Activated CD4-positive, alpha-beta T cell treated with anti-CD3 and anti-CD28 coated beads, Interleukin-2, amount 50 U/mL, for 24 hours (primary cell): ENCODE measurements around the gene ZBED4.

ENCODE experiments used
- DNase-seq, 2 donors: peaks; one replicate each; pipeline ENCODE4 v3.0.0-alpha.2; 2020; ENCODE audit warnings: low read depth in 1 of 2, low spot score in 1 of 2

Gene ZBED4

DNA sequence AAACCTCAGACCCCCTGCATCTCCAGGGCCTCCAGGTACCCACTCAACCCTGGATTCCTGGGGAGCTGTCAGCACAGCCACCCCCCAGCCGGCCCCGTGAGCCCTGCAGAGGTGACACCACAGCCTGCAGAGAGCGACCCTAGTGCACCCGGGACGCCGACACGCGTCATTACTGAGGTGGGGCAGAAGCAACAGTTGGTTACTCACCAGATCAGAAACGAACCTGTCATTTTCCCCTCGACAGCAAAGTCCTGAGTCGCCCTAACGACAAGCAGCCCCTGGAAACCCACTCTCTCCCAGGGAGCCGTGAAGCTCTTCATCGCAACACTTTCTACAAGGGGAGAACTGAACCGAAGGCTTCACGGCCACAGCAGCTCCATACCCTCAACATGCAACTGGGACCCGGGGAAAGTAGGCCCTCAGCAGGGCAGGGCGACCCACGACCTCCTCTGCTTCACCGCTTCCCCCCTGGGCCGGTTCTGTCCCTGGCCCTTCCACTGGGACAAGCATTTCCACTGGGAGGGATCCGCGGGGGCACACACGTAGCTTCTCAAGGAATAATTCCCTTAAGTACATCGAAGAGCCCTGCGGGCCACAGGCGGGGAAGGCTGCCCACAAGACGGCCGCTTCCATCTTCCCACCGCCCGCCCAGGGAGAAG is 27.6 kb upstream of the ZBED4 start:
- peak; percentile 31 to 54 for DNase-seq

GRCh38 chr22:49826603-49827270 is 26.9 kb upstream of the ZBED4 start:
- DNase-seq = no peak

DNA sequence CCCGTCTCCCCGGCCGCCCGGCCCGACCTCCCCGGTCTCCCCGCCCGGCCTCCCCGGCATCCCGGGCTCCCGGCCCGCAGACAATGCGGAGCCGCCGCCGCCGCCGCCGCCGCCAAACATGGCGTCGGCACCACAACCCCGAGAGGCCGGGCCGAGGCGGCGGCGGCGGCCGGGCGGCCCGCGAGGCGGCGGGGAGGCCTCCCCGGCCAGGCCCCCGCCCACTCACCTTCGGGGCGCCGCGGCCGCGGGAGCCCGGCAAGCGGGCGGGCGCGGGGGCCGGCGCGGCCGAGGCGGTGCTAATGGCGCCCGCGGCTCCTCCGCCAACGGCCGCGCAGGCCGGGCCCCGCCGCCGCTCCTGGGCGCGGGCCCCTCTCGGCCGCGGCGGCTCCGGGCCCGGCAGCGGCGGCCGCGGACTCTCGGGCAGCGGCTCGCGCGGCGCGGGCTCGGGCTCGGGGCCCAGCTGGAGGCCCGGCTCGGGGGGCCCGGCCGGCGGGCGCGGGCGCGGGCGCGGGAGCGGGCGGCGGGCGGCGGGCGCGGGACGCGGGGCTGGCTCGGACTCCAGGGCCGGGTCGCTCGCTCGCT is 26.3 kb upstream of the ZBED4 start:
- no peak for DNase-seq

DNA sequence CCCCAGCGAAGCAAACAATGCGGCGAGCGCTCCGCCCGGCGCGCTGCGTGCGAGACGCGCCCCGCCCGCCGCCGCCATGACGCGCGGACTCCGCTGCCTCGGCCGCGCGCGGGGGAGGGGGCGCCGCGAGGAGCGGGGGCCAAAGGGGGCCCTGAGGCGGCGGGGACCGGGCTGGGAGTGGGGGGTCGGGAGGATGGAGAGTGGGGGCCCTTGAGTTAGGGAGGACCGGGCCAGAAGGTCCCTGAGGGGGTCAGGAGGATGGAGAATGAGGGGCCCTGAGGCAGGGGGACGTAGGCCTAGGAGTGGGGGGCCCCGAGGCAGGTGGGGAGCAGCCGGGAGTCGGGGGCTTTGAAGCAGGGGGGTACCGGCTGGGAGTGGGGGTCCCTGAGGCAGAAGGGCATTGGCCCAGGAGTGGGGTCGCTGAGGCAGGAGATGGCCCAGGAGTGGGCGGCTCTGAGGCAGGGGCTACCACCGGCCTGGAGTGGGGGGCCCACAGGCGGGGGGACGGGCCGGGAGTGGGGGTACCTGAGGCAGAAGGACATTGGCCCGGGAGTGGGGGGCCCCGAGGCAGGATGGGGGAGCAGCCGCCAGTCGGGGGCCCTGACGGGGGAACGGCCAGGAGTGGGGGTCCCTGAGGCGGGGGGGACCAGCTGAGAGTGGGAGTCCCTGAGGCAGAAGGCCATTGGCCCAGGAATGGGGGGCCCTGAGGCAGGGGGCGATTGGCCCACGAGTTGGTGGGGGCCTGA is 25.6 kb upstream of the ZBED4 start, which contains the start of gene BRD1:
TSS of gene BRD1 (minus strand) at position 21 of the 746 bp plus-strand sequence. CDS start 3,556 bp downstream, outside the sequence.
- peak; percentile 35 for DNase-seq

- DNase-seq = no peak
Measured at GRCh38 chr22:49828599-49828965, 25.1 kb upstream of the ZBED4 start.

DNA sequence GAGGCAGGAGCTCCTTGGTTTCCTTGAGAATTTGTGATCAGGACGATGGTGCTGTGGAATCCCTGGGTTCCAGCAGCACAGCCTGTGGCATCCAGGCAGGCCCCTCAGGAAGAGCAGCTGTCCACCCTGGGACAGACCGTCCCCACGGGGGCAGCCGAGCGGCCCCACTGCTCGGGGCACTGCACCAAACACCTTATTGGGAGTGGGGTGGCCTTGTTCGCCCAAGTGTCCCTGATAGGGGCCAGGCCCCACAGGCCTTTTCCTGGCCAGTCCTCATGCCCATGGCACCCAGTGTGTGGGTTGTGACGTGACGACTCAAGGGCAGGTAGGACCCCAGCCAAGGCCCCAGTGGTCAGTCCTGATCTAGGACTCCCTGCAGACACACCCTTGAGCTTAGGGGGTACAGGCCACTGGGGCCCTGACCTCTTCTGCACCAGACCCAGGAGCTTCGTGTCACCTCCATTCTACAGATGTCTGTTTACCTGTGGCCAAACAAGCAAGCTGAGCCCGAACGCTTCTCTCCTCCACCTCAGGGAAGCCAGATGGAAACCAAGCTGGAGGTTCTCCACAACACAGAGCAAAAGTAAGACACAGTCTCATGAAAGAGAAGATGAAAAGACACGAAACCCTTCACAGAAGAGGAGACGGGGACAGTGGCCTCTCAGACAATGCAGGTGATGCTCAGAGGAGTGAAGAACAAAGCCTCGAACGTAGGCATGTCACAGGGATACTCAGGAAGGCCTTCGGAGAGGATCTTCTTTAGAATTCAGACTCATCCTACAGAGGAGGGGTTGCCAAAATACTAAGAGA is 24.4 kb upstream of the ZBED4 start:
- no peak for DNase-seq

GRCh38 chr22:49833340-49834007 is 20.2 kb upstream of the ZBED4 start:
- DNase-seq = no peak

- DNase-seq = peak; percentile 55 to 74
Measured at GRCh38 chr22:49838771-49839717, 14.6 kb upstream of the ZBED4 start.

- no peak for DNase-seq
Measured at GRCh38 chr22:49845241-49845640, 8.4 kb upstream of the ZBED4 start.

GRCh38 chr22:49845666-49846459 is 7.8 kb upstream of the ZBED4 start:
- DNase-seq = no peak

- DNase-seq = no peak
Measured at GRCh38 chr22:49847751-49848689, 5.6 kb upstream of the ZBED4 start.

DNA sequence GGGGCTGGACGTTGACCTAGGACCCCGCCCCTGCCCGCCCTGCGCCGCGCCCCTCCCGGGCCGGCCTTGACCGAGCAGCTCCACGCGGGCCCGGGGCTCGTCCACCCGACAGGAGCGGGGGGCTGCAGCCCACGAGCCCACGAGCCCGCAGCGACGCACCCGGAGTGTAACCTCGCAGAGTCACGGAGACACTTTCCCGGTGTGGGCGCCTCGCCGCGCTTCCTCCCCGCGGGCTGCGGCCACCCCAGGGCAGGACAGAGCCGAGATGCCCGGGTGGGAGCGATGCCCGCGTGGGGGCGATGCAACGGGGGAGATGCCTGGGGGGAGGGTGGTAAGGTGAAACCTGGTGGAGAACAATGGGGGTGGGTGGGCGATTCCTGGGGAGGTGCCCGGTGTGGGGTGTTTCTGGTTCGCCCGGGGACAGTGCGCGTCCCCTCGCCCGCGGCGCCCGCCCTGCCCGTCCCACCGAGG is 4.9 kb upstream of the ZBED4 start:
- no peak for DNase-seq

DNA sequence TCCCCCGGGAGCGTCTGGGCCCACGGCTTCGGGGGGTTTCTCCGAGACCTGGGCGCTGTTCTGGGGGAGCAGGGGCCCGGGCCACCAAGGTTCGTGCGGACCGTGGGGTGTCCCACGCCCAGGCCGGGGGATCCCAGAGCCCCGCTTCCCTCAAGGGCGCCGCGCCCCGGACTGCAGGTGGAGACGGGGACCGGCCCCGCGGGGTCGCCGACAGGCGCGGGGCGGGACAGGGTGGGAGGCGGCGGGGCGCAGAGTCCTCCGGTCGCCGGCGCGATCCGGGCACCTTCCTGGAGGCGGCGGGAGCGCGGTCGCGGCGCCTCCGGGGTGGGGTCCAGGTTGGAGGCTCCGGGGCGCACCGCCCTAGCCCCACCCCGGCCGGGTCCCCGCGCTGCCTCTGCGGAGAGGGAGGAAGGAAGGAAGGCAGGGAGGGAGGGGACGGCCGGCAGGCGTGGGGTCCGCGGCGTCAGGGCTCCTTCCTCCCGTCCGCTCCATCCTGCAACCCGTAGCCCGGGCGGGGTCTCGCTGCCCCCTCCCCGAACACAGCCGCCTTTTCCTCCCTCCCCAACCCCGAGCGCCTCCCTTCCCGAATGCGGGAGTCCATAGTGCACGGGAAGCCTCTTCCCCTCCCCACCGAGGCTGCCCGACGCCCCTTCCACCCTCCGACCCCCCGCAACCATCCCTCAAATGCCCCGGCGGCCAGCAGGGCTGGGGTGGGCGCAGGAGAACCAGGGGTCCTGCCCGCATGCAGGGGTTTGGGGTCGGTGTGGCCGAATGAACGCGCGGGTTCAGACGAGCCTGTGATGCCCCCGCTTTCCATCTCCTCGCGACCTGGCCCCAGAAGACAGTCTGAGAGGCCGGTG is 4.3 kb upstream of the ZBED4 start:
- no peak for DNase-seq

GRCh38 chr22:49850021-49850911 is 3.4 kb upstream of the ZBED4 start:
- DNase-seq = no peak
